SK-N-SH (cell line): ENCODE measurements around the gene TFPI2.

Experiments used
- RXRA ChIP-seq: IDR thresholded peaks from 2 replicates; pipeline ENCODE4 v1.4.0; 2012; ENCODE audit warnings: low read depth, mild to moderate bottlenecking, borderline replicate concordance
- TF ChIP-seq, protein P1 (sequence below): fragments of 200-600 bp; sonication (generic); IDR thresholded peaks from 2 replicates; pipeline ENCODE4 v1.6.1; 2017; ENCODE audit warnings: antibody characterized with exemption, mild to moderate bottlenecking, moderate library complexity

DNA sequence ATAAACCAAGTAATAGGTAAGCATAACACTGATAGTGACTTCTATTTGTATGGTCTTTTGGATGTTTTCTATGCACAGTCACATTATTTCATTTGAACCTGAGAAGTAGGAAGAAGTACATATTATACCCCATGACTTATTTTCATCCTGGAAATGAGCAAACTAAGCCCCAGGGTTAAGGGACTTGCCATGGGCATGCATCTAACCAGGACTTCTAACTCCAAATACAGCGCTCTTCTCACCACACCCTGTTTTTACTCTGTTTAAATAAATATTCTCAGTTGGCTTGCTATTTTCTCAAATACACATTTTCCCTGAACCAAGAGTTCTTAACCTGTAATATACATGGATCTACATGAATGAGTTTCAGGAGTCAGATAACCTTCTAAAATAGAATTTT, 47.3 kb upstream of the TFPI2 start:
- TF ChIP-seq, protein P1, sequence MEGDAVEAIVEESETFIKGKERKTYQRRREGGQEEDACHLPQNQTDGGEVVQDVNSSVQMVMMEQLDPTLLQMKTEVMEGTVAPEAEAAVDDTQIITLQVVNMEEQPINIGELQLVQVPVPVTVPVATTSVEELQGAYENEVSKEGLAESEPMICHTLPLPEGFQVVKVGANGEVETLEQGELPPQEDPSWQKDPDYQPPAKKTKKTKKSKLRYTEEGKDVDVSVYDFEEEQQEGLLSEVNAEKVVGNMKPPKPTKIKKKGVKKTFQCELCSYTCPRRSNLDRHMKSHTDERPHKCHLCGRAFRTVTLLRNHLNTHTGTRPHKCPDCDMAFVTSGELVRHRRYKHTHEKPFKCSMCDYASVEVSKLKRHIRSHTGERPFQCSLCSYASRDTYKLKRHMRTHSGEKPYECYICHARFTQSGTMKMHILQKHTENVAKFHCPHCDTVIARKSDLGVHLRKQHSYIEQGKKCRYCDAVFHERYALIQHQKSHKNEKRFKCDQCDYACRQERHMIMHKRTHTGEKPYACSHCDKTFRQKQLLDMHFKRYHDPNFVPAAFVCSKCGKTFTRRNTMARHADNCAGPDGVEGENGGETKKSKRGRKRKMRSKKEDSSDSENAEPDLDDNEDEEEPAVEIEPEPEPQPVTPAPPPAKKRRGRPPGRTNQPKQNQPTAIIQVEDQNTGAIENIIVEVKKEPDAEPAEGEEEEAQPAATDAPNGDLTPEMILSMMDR = no peak
- no peak for TF ChIP-seq RXRA
